GM21737 (cell line): Measurements from ENCODE around the gene FBP1.
A peak's percentile ranks its signal among the peaks of the same experiment; 100 is the strongest.

Experiments
- ATAC-seq: cut with Tn5 transposase; IDR thresholded peaks from one replicate; pipeline ENCODE4 v1.9.1; 2021; ENCODE audit warnings: mild to moderate bottlenecking, moderate library complexity; ENCODE audit not compliant: unreplicated experiment

Gene FBP1

GRCh38 chr9:94657021-94657725 is 17.9 kb upstream of the FBP1 start:
- ATAC-seq, result no peak

GRCh38 chr9:94656200-94656599 is 16.9 kb upstream of the FBP1 start:
- ATAC-seq, result peak; percentile 98

GRCh38 chr9:94655739-94656138 is 16.4 kb upstream of the FBP1 start:
- no peak for ATAC-seq

GRCh38 chr9:94654165-94654894 is 15.0 kb upstream of the FBP1 start:
- no peak for ATAC-seq

GRCh38 chr9:94650949-94651348 is 11.6 kb upstream of the FBP1 start:
- ATAC-seq, result no peak

- no peak for ATAC-seq
Observed at GRCh38 chr9:94649100-94649819, 9.9 kb upstream of the FBP1 start.

- no peak for ATAC-seq
Observed at GRCh38 chr9:94648185-94648584, 8.9 kb upstream of the FBP1 start.

- ATAC-seq, result no peak
Observed at GRCh38 chr9:94645901-94646300, 6.6 kb upstream of the FBP1 start.

GRCh38 chr9:94644543-94644942 is 5.2 kb upstream of the FBP1 start:
- no peak for ATAC-seq

GRCh38 chr9:94643741-94644140 is 4.4 kb upstream of the FBP1 start:
- ATAC-seq, result no peak

GRCh38 chr9:94643176-94643575 is 3.9 kb upstream of the FBP1 start:
- ATAC-seq, result no peak

- ATAC-seq, result no peak
Observed at GRCh38 chr9:94642501-94642900, 3.2 kb upstream of the FBP1 start.

GRCh38 chr9:94639999-94640376 is 670 bp upstream of the FBP1 start:
- no peak for ATAC-seq

GRCh38 chr9:94638335-94639060 is 820 bp downstream of the FBP1 start:
- no peak for ATAC-seq

- no peak for ATAC-seq
Observed at GRCh38 chr9:94632737-94633136, 6.6 kb downstream of the FBP1 start.

- ATAC-seq, result no peak
Observed at GRCh38 chr9:94631599-94631998, 7.7 kb downstream of the FBP1 start.

- no peak for ATAC-seq
Observed at GRCh38 chr9:94630833-94631232, 8.5 kb downstream of the FBP1 start.

- no peak for ATAC-seq
Observed at GRCh38 chr9:94630281-94630680, 9.0 kb downstream of the FBP1 start.

GRCh38 chr9:94627287-94627686 is 12.0 kb downstream of the FBP1 start:
- ATAC-seq, result no peak

- ATAC-seq, result no peak
Observed at GRCh38 chr9:94625835-94626234, 13.5 kb downstream of the FBP1 start.

GRCh38 chr9:94624629-94625028 is 14.7 kb downstream of the FBP1 start:
- no peak for ATAC-seq
